Measurements from ENCODE around the gene GPRIN1.

GPRIN1 gene

DNA sequence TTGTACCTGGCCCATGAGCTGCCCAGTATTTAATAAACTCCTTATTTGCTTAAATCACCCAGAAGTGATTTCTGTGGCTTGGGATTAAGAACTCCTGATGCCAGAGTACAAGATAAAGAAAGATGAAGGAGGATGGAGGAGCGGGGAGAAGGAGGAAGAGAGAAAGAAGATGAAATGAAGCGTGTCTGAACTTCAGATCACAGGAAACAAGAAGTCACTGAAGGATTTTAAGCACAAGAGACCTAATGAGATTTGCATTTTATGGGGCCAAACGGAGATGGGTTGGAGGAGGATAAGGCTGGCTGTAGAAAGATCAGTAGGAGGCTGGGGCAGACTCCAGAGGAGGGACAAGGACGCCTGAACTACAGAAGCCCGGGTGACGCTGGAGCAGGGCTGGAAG, 23.6 kb upstream of the GPRIN1 start:
- H3K27ac ChIP-seq, result no peak overlapping the region
- TF ChIP-seq, protein P1, sequence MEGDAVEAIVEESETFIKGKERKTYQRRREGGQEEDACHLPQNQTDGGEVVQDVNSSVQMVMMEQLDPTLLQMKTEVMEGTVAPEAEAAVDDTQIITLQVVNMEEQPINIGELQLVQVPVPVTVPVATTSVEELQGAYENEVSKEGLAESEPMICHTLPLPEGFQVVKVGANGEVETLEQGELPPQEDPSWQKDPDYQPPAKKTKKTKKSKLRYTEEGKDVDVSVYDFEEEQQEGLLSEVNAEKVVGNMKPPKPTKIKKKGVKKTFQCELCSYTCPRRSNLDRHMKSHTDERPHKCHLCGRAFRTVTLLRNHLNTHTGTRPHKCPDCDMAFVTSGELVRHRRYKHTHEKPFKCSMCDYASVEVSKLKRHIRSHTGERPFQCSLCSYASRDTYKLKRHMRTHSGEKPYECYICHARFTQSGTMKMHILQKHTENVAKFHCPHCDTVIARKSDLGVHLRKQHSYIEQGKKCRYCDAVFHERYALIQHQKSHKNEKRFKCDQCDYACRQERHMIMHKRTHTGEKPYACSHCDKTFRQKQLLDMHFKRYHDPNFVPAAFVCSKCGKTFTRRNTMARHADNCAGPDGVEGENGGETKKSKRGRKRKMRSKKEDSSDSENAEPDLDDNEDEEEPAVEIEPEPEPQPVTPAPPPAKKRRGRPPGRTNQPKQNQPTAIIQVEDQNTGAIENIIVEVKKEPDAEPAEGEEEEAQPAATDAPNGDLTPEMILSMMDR (conservative IDR thresholded peaks at IDR 0.05), result no peak

DNA sequence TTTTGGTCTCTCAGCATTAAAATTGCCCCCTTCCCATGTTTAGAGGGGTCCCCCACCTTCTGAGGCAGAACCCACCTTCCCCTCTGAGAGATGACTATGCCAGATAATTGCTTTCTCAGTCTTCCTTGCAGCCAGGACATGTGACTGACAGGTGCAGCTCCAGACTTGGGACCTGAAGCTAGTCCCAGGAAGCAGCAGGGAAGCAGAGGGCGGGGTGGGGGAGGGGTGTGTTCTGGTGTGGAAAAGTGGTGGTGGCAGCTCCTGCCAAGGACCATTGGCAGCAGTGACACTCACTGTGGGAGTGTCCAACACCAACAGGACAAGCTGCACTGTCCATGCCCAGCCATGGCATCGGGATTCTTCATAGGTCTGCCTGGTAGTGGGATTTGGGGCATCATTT, 22.8 kb upstream of the GPRIN1 start:
- H3K27ac ChIP-seq, result no peak overlapping the region
- TF ChIP-seq, protein P1 (conservative IDR thresholded peaks at IDR 0.05), result no peak

DNA sequence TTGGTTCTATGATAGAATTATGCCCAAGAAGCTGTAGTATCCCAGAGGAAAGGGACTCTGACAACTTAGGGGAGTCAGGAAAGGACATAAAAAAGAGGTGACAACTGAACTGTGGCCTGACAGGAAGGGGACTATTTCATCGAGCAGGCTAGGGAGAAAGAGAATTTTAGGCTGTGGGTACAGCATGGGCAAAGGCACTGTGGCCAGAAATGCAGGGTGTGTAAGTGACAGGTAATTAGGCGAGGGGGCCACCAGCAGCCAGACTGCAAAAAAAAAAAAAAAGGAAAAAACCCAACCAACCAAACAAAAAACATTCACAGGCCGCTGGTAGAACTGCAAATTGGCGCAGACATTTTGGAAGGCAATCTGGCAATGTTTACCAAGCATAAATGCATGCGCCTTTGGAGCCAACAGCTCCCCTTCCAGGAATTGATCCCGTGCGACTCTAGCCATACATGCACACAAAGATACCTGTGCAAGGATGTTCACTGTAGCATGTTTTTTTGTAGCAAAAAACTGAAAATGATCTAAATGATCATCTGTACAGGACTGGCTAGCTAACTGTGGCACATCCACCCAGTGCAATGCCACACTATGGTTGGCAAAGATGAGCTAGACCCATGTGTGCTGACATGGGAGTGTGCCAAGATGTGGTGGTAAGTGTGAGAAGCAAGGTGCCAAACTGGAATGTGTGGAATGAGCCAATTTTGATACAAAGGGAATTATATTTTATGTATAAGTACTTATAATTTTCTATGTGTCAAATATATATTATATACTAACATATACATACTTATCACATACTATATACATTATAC, 21.6 kb upstream of the GPRIN1 start:
- H3K27ac ChIP-seq, result peak overlapping the region; percentile 62; the same call in 1 of the 2 replicates
- TF ChIP-seq, protein P1 (conservative IDR thresholded peaks at IDR 0.05), result no peak

DNA sequence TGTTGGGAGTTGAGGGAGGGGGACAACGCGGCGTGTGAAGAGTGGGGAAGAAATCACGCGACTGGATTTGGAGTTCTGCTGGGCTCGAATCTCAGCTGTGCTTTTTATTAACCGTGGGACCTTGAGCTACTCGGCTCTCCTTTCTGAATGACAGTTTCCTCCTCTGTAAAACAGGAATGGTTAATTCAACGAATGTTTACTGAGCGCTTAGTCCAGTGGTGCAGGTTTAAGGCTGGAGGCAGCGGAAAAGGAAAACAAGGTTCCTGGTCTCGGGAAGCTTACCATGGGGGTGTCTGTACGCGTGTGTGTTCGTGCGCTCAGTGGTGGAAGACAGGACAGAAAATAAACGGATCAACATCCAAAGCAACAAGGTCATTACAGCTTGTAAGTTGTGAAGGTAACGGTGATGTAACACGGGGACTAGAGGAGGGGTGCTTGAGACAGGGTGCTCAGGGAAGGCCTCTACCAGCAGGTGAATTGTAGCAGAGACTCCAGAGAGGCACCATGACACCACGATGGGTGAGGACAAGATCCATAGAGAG, 20.8 kb upstream of the GPRIN1 start:
- H3K27ac ChIP-seq, result peak overlapping the region; percentile 62
- TF ChIP-seq, protein P1 (conservative IDR thresholded peaks at IDR 0.05), result no peak

DNA sequence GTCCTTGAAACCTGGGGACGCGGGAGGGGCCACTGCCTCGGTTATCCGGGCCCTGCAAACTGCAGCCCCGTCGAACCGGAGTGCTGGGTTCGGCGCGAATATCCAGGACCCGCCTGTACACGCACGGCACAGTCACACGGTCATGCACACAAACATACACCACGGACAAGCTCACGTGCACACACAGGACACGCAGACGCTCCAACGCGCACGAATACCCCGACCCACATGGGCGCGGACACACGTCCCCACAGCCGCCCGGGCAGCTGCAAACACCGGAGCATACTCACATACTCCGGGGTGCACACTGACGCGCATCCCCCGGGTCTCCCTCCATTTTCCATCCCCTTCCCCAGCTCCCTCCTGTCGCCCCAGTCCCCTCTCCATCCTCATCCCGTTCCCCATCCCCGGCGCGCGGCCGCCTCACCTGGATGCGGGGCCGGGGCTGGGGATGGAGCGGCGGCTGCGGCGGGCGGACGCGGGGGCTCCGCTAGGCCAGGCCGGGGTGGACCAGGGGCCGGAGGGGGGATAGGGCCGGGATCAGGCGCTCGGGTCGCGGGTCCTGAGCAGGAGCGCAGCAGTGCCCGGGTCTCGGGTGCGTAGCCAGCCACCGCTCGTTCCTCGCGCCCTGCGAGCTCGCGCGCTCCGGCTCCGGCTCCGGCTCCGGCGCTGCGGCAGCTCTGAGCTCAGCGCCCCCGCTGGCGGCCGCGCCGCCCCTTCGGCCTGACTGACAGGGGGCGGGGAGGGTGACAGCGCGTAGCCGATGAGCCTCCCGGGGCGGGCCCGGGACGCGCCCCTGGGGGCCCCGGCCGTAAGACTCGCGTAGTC, 20.1 kb upstream of the GPRIN1 start, which contains the start of the genes EIF4E1B and SNCB:
Gene EIF4E1B (plus strand): TSS at position 823 of the 828 bp plus-strand sequence. CDS start 12,113 bp downstream, outside the sequence.
Gene SNCB (minus strand): TSS at position 682 of the 828 bp plus-strand sequence. CDS start 880 bp downstream, outside the sequence.
- TF ChIP-seq, protein P1 (conservative IDR thresholded peaks at IDR 0.05), result peak; percentile 56
- peak within 1 kb of the TSS; percentile 62 for H3K27ac ChIP-seq

DNA sequence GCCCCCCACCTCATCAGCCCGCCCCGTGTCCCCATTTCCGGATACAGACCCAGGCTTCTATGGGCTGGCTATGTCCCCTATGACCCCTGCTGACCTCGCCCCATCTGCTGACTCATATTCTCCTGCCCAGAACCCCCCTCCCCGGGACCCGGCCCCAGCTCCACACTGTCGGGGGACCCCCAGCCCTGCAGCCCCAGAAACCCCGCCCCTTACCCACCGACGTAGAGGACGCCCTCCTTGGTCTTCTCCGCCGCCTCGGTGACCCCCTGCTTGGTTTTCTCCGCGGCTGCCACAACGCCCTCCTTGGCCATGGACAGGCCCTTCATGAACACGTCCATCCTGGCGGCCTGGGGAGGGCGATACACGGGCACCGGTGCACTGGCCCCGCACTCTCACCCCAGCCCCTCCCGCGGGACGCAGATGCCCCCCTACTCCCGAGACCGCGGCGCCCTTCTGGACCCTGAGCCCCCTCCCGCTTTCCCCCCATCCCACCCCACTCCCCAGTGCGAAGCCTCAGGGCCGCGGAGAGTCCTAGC, 19.4 kb upstream of the GPRIN1 start:
- TF ChIP-seq, protein P1 (conservative IDR thresholded peaks at IDR 0.05), result no peak
- peak overlapping the region; percentile 62; the same call in 1 of the 2 replicates for H3K27ac ChIP-seq
